Activated CD4-positive, alpha-beta T cell treated with anti-CD3 and anti-CD28 coated beads, Interleukin-2, Interleukin-4, amounts not matched to agents 100 ng/mL and 50 ng/mL, durations not matched to agents 16 hours and 8 hours (primary cell): ENCODE data around the gene ANKMY1.
"Not testable (repeated sequence)": the region's sequence is repeated elsewhere in the genome, so short reads cannot be mapped to it uniquely, and the experiment has no call there.

Source experiments
- DNase-seq: peaks from one replicate; pipeline ENCODE4 v3.0.0-alpha.2; 2020; ENCODE audit warnings: low spot score

Gene ANKMY1

DNA sequence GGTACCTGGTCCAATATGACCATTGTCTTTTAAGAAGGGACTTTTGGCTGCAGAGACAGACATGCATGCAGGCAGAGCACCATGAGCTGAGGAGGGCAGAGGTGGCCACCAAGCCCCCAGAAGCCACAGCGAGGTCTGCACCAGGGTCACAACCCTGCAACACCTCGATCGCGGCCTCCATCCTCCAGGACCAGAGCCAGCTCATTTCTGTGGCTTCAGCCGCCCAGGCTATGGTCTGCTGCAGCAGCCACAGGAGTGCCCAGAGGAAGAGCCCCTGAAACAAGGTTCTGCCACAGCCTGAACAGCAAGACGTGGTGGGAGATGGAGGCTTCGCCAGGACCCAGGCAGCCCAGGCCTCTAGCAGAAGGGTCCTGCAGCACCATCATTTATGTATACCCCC lies 53.9 kb downstream of the ANKMY1 start:
- DNase-seq, result no peak

DNA sequence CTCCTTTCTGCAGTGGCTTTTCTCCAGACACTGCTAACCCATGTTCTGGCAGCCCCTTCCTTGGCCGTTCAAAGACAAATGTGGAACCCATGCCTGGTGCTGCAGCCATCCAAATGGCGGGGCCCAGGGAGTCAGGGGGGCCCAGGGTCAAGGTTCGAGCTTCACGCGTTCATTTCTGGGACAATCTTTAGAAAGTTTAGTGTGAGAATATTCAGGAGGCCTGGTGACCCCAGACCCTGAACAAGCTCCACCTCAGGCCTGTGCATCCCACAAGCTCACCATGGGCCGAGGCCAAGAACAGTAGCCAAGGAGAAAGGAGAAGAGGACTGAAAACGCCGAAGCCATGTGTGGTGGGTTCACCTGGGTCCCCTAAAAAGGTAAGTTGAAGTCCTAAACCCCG lies 54.4 kb downstream of the ANKMY1 start:
- DNase-seq, result no peak

GRCh38 chr2:240502430-240503121 lies 55.2 kb downstream of the ANKMY1 start:
- DNase-seq, result no peak

DNA sequence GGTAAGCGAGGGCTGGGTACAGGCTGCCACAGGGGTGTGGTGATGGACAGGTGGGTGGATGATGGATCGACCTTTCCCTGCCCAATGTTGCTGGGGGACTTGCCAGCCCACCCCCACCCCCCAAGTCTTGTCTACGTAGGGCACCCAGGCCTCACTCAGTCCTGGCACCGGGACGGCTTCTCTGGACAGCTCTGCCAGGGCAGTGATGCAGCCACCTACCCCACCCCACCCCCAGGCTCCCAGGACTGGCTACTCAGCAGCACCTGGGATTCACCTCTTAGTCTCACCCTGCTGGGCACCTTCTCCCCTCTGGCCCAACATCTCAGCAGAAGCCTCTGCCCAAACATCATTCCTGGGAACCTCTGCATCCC lies 55.7 kb downstream of the ANKMY1 start:
- no peak for DNase-seq

GRCh38 chr2:240501531-240501991 lies 56.2 kb downstream of the ANKMY1 start:
- no peak for DNase-seq

GRCh38 chr2:240500561-240501423 lies 57.0 kb downstream of the ANKMY1 start:
- no peak for DNase-seq

DNA sequence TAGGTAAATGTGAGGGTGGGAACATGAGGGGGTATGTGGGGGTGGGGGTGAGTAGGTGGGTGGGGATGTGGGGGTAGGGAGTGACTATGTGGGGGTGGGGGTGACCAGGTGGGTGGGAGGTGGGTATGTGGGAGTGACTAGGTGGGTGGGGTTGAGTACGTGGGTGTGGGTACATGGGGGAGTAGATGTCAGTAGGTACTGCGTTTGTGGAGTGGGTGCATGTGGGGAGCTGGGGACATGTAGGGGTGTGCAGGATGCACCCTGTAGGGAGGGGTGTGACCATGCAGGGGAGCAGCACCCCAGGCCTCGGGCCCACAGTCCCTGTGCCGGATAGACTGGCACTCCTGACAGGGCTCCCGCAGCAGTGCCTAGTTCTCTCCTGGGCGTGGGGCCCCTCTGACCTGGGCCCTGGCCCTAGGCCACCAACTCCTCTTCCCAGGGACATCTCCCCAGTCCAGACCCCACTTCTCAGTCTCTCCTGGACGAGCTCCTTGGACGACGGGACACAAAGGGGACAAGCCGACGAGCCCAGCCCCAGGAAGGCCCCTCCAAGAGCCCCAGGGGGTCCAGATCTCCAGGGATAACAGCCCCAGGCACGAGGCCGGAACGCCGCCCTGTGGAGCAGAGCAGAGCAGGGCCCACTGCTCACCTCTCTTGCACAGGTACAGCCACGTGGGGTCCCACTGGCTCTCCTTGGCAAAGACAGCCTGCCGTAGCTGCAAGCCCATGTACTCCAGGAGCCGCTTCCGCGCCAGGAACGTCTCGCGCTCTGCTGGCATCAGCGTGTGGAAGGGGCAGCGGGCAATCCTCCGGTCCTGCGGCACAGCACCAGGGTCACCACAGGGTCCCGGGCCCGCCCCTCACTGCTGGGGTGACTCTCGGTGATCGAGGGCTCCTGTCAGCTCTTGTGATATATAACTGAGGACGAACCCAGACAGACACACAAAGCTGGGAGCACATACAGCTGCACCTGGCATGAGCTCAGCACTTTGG lies 58.2 kb downstream of the ANKMY1 start:
- DNase-seq, result no peak

DNA sequence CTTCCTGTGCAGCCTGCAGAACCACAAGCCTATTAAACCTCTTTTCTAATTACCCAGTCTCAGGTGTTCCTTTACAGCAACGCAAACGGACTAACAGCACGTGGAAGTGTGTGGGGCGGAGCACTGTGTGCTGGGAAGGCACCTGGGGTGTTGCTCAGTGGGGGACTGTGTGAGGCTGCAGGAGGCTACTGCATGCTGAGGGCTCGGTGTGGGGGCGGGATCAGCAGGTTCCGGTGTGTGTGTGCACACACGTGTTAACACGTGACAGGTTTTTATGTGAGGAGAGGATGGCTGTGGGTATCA lies 58.9 kb downstream of the ANKMY1 start:
- DNase-seq, result no peak

GRCh38 chr2:240498171-240498957 lies 59.4 kb downstream of the ANKMY1 start:
- no peak for DNase-seq

DNA sequence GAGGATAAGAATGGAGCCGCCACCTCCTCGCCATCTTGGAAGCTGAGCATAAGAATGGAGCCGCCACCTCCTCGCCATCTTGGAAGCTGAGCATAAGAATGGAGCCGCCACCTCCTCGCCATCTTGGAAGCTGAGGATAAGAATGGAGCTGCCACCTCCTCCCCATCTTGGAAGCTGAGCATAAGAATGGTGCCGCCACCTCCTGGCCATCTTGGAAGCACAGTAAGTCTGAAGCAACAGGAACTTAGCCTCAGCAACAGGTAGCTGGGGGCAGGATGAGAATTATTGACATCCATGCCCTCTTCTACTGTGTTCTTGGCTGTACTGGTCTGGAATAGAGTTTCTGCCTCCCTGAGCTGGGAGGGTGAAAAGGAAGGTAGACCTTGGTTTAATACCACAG lies 60.7 kb downstream of the ANKMY1 start:
- DNase-seq, result not testable (repeated sequence)

DNA sequence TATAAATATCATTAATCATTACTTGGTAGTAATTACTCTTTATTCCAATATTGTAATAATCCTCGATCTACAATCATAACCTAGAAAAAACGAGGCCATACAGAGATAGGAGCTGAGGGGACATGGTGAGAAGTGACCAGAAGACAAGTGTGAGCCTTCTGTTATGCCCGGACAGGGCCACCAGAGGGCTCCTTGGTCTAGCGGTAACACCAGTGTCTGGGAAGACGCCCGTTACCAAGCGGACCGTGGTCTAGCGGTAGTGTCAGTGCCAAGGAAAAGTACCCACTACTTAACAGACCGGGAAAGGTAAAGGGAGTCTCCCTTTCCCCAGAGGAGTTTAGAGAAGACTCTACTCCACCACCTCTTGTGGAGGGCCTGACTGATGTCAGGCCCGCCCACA lies 62.8 kb downstream of the ANKMY1 start:
- DNase-seq, result not testable (repeated sequence)

GRCh38 chr2:240494194-240494793 lies 63.5 kb downstream of the ANKMY1 start:
- DNase-seq, result no peak

DNA sequence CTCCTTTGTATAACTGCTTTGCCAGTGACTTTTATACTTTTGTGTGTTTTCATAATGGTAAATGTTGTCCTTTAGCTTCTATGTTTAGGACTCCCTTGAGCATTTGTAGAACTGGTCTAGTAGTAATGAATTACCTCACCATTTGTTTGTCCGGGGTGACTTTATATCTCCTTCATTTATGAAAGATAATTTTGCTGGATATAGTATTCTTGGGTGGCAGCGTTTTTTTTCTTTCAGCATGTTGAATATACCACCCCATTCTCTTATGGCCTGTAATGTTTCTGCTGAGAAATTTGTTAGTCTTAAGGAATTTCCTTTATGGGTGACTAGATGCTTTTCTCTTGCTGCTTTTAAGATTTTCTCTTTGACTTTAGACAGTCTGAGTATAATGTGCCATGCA lies 66.3 kb downstream of the ANKMY1 start:
- no peak for DNase-seq

GRCh38 chr2:240482141-240482540 lies 75.6 kb downstream of the ANKMY1 start:
- no peak for DNase-seq

- no peak for DNase-seq
Measured at GRCh38 chr2:240481720-240482119, 76.1 kb downstream of the ANKMY1 start.

- DNase-seq, result no peak
Measured at GRCh38 chr2:240480834-240481623, 76.8 kb downstream of the ANKMY1 start.

DNA sequence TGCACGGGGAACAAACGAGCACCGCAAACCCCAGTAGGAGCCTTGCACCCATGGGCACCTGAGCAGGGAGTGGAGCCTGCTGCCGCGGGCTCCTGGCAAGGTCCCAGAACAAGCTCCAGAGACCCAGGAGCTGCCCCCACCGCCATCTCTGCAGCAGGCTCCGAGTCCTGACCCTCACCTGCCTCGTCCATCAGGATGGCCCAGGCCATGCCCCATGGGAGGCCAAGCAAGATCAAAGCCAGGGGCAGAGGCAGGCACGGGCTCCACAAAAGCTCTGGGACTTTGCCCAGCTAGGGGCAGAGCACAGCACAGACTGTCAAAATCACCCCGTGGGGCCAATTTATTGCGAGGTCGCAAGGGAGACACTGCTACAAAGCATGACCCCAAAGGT lies 78.7 kb downstream of the ANKMY1 start:
- DNase-seq, result no peak

DNA sequence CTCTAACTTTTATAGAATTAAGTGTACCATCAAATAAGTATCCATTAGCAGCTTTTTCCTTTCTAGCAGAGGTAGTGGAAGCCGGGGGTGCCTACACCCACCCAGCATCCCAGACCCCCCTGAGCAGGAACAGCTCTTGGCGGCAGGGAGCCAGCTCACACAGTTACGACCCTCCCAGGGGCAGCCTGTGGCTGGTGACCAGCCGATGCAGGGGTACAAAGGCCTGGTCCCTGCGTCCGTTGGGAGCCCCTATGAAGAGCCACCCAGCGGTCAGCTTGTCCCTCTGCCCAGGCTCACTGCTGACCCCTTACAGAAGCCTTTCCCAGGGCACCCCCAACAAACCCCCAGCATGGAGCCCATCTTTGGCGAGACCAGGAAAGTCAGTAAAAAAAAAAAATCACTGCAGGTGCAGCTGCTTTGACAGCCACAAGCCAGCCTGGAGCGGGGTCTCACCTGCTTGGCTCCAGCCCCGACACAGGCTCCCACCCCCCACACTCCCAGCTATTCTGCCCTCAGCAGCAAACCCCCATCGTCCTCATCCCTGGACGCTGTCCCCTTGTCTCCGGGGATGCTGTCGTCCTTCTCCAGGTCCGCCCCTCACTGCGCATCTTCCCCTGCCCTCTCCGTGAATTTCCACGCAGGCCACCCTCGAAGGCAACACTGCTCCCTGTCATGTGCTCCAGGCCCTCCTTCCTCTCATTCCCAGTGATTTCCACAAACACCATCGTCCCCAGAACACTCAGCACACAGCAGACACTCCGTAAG lies 79.3 kb downstream of the ANKMY1 start:
- no peak for DNase-seq

DNA sequence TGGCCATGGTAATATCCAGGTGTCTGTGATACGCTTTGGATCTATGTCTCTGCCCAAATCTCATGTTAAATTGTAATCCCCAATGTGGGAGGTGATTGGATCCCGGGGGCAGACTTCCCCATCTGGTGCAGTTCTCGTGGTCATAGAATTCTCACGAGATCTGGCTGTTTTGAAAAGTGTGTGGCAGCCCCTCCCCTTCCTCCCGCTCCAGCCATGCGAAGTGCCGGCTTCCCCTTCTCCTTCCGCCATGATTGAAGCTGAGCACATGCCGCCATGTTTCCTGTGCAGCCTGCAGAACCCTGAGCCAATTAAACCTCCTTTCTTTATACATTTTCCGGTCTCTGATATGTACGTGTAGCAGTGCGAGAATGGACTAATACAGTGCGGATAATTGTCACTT lies 79.9 kb downstream of the ANKMY1 start:
- DNase-seq, result no peak

DNA sequence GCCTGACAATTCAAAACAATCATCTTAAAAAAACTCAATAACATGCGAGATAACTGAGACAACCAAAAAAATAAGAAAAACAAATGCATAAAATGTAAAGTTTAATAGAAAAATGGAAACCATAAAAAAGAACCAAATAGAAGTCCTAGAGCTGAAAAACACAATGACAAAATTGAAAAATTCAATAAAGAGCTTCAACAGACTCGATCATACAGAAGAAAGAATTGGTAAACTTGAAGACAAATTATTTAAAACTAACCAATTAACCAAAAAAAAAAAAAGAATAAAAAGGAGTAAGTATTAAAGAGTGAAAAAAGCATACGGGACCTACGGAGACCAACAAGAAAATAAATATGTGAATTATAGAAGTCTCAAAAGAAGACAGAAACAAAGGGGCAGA lies 84.6 kb downstream of the ANKMY1 start:
- DNase-seq, result no peak
